HepG2 (cell line): Measurements from ENCODE around the gene MAT2A. TPM values are rescaled to one million over a fixed set of nuclear protein-coding genes. Genes with fewer than 3 reads are reported as not detected.

Experiments
- AGO2 ChIP-seq: fragments of 200-400 bp; formaldehyde crosslinking; optimal IDR thresholded peaks from 2 replicates; pipeline ENCODE3; 2017; ENCODE audit warnings: mild to moderate bottlenecking, low read depth, low read length, moderate library complexity
- DMAP1 ChIP-seq: IDR thresholded peaks from 2 replicates; pipeline ENCODE4 v1.6.1; 2016
- GATAD2A ChIP-seq: IDR thresholded peaks from 2 replicates; pipeline ENCODE4 v1.6.1; 2016
- ISX ChIP-seq: sonication (generic); formaldehyde crosslinking; conservative IDR thresholded peaks from 2 replicates; pipeline ENCODE4 v1.5.0; 2020; ENCODE audit warnings: missing genetic modification reagents
- KLF15 ChIP-seq: sonication (generic); formaldehyde crosslinking; IDR thresholded peaks from 2 replicates; pipeline ENCODE4 v1.8.1; 2023; ENCODE audit warnings: borderline replicate concordance, mild to moderate bottlenecking, inconsistent platforms, missing genetic modification reagents, mixed read lengths
- PBX3 ChIP-seq: sonication (generic); formaldehyde crosslinking; IDR thresholded peaks from 2 replicates; pipeline ENCODE4 v1.8.1; 2023; ENCODE audit warnings: missing genetic modification reagents, inconsistent platforms, borderline replicate concordance
- RBM22 ChIP-seq: fragments of 200-400 bp; formaldehyde crosslinking; optimal IDR thresholded peaks from 2 replicates; pipeline ENCODE3; 2017; ENCODE audit warnings: mild to moderate bottlenecking, low read length, moderate library complexity
- RCOR2 ChIP-seq: IDR thresholded peaks from 2 replicates; pipeline ENCODE4 v1.6.1; 2016; ENCODE audit warnings: missing biosample characterization, missing genetic modification reagents
- RFXAP ChIP-seq: sonication (generic); formaldehyde crosslinking; IDR thresholded peaks from 2 replicates; pipeline ENCODE4 v1.4.0; 2020; ENCODE audit warnings: missing genetic modification reagents, borderline replicate concordance
- SETDB1 ChIP-seq: sonication (generic); formaldehyde crosslinking; IDR thresholded peaks from 2 replicates; pipeline ENCODE4 v1.5.1; 2020; ENCODE audit warnings: missing genetic modification reagents, mild to moderate bottlenecking, borderline replicate concordance
- SIN3B ChIP-seq: fragments of 150-350 bp; IDR thresholded peaks from 2 replicates; pipeline ENCODE4 v1.6.1; 2014; ENCODE audit warnings: low read length
- SMAD1 ChIP-seq: sonication (generic); formaldehyde crosslinking; IDR thresholded peaks from 2 replicates; pipeline ENCODE4 v1.4.0; 2020; ENCODE audit warnings: missing genetic modification reagents, low read depth, mild to moderate bottlenecking, borderline replicate concordance
- ZBTB4 ChIP-seq: sonication (generic); formaldehyde crosslinking; IDR thresholded peaks from 2 replicates; pipeline ENCODE4 v1.4.0; 2020; ENCODE audit warnings: missing genetic modification reagents, mild to moderate bottlenecking, borderline replicate concordance
- ZNF451 ChIP-seq: sonication (generic); formaldehyde crosslinking; IDR thresholded peaks from 2 replicates; pipeline ENCODE4 v1.5.0; 2020; ENCODE audit warnings: mild to moderate bottlenecking, missing genetic modification reagents
- ZNF556 ChIP-seq: sonication (generic); formaldehyde crosslinking; IDR thresholded peaks from 2 replicates; pipeline ENCODE4 v1.4.0; 2020; ENCODE audit warnings: mild to moderate bottlenecking, missing genetic modification reagents, borderline replicate concordance
- ZNF660 ChIP-seq: sonication (generic); formaldehyde crosslinking; IDR thresholded peaks from 2 replicates; pipeline ENCODE4 v1.5.1; 2020; ENCODE audit warnings: mild to moderate bottlenecking, low read depth, missing genetic modification reagents, borderline replicate concordance
- ZNF674 ChIP-seq: sonication (generic); formaldehyde crosslinking; IDR thresholded peaks from 2 replicates; pipeline ENCODE4 v1.5.0; 2020; ENCODE audit warnings: low read depth, mild to moderate bottlenecking, missing genetic modification reagents
- ZNF746 ChIP-seq: sonication (generic); formaldehyde crosslinking; IDR thresholded peaks from 2 replicates; pipeline ENCODE4 v1.8.0; 2022; ENCODE audit warnings: mild to moderate bottlenecking, missing genetic modification reagents
- polyA plus RNA-seq, 8 experiments: library from polyadenylated mRNA; depleted of rRNA in 3 of 8; stranded (reverse) in 7 of 8; unstranded in 1 of 8; fragments of >200 nt; fragmentation: Illumina TruSeq in 4 of 8; extraction: Trizol in 4 of 8; gene quantifications; 2 replicates each; pipeline versions ENCODE4 v1.2.1 to v1.2.3, GENCODE V29; 2011 to 2016; ENCODE audit warnings: low read depth in 4 of 8, missing spikeins in 1 of 8, mixed read lengths in 1 of 8; ENCODE audit not compliant: insufficient read depth in 1 of 8
- total RNA-seq, 5 experiments: library from RNA; depleted of rRNA; stranded (reverse); fragments of >200 nt; fragmentation: Illumina TruSeq; extraction: Trizol; gene quantifications; 2 replicates each; pipeline ENCODE4 v1.2.3, GENCODE V29; 2016; ENCODE audit warnings: low read depth in 1 of 5
- TF ChIP-seq, protein P1 (sequence below): sonication (generic); formaldehyde crosslinking; IDR thresholded peaks from 2 replicates; pipeline ENCODE4 v1.5.0; 2020; ENCODE audit warnings: mild to moderate bottlenecking, missing genetic modification reagents, borderline replicate concordance

The MAT2A gene
- total and polyA plus RNA-seq, 2 of the 13 experiments (the other 11 are each of a cell fraction or from before 2014, with no cell fraction given): 155 to 331 TPM

- peak; percentile 9 for TF ChIP-seq RBM22
- TF ChIP-seq RFXAP (CRISPR knock-in tag): no peak
- TF ChIP-seq SIN3B: no peak
- 0 out of 2 replicates have a peak, but pooled peaks have one; percentile 83 for TF ChIP-seq ZNF660 (CRISPR knock-in tag)
- no peak; the same call in 1 of the 2 replicates for TF ChIP-seq ZNF674 (CRISPR knock-in tag)
- TF ChIP-seq SETDB1: no peak
- no peak for TF ChIP-seq PBX3 (CRISPR knock-in tag)
- TF ChIP-seq ZBTB4 (CRISPR knock-in tag): peak; percentile 23; the same call in 1 of the 2 replicates
- peak; percentile 100 for TF ChIP-seq AGO2
- TF ChIP-seq ZNF451 (CRISPR knock-in tag): no peak; the same call in 1 of the 2 replicates
- no peak; the same call in 1 of the 2 replicates for TF ChIP-seq ISX (CRISPR knock-in tag)
- peak; percentile 25; the same call in 1 of the 2 replicates for TF ChIP-seq SMAD1
- peak; percentile 99 for TF ChIP-seq DMAP1 (CRISPR knock-in tag)
- TF ChIP-seq ZNF556 (CRISPR knock-in tag): no peak
- peak; percentile 49; the same call in 1 of the 2 replicates for TF ChIP-seq RCOR2 (CRISPR knock-in tag)
- TF ChIP-seq ZNF746: 0 out of 2 replicates have a peak, but pooled peaks have one; percentile 78
- 0 out of 2 replicates have a peak, but pooled peaks have one; percentile 64 for TF ChIP-seq KLF15 (CRISPR knock-in tag)
- no peak for TF ChIP-seq GATAD2A (CRISPR knock-in tag)
- TF ChIP-seq, protein P1, sequence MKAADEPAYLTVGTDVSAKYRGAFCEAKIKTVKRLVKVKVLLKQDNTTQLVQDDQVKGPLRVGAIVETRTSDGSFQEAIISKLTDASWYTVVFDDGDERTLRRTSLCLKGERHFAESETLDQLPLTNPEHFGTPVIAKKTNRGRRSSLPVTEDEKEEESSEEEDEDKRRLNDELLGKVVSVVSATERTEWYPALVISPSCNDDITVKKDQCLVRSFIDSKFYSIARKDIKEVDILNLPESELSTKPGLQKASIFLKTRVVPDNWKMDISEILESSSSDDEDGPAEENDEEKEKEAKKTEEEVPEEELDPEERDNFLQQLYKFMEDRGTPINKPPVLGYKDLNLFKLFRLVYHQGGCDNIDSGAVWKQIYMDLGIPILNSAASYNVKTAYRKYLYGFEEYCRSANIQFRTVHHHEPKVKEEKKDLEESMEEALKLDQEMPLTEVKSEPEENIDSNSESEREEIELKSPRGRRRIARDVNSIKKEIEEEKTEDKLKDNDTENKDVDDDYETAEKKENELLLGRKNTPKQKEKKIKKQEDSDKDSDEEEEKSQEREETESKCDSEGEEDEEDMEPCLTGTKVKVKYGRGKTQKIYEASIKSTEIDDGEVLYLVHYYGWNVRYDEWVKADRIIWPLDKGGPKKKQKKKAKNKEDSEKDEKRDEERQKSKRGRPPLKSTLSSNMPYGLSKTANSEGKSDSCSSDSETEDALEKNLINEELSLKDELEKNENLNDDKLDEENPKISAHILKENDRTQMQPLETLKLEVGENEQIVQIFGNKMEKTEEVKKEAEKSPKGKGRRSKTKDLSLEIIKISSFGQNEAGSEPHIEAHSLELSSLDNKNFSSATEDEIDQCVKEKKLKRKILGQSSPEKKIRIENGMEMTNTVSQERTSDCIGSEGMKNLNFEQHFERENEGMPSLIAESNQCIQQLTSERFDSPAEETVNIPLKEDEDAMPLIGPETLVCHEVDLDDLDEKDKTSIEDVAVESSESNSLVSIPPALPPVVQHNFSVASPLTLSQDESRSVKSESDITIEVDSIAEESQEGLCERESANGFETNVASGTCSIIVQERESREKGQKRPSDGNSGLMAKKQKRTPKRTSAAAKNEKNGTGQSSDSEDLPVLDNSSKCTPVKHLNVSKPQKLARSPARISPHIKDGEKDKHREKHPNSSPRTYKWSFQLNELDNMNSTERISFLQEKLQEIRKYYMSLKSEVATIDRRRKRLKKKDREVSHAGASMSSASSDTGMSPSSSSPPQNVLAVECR (CRISPR knock-in tag): peak; percentile 95
Measured at GRCh38 chr2:85539361-85540132, 579 bp downstream of the MAT2A start (continued).
